ENCODE data around the gene KCNC1. TPM values are rescaled to one million over a fixed set of nuclear protein-coding genes. Genes with fewer than 3 reads are reported as not detected.

Gene KCNC1
- polyA plus RNA-seq, 1 donor: 2.4 TPM

GRCh38 chr11:17775035-17775348 is 40.4 kb downstream of the KCNC1 start:
- no peak for DNase-seq

- no peak for DNase-seq
These were observed 41.1 kb downstream of the KCNC1 start for GRCh38 chr11:17775507-17776211.

GRCh38 chr11:17776212-17776875 is 41.8 kb downstream of the KCNC1 start:
- DNase-seq: no peak

GRCh38 chr11:17777086-17777737 is 42.6 kb downstream of the KCNC1 start:
- DNase-seq: no peak

- DNase-seq: no peak
These were observed 43.1 kb downstream of the KCNC1 start for GRCh38 chr11:17777738-17778091.

GRCh38 chr11:17778352-17778751 is 43.8 kb downstream of the KCNC1 start:
- no peak for DNase-seq

- DNase-seq: no peak
These were observed 44.6 kb downstream of the KCNC1 start for GRCh38 chr11:17778956-17779860.

- no peak for DNase-seq
These were observed 45.4 kb downstream of the KCNC1 start for GRCh38 chr11:17779861-17780594.

GRCh38 chr11:17780668-17781067 is 46.1 kb downstream of the KCNC1 start:
- no peak for DNase-seq

GRCh38 chr11:17781221-17781620 is 46.6 kb downstream of the KCNC1 start:
- no peak for DNase-seq

- DNase-seq: no peak
These were observed 47.0 kb downstream of the KCNC1 start for GRCh38 chr11:17781626-17782025.

GRCh38 chr11:17782145-17782544 is 47.6 kb downstream of the KCNC1 start:
- DNase-seq: no peak

GRCh38 chr11:17782603-17783337 is 48.2 kb downstream of the KCNC1 start:
- DNase-seq: no peak

- DNase-seq: no peak
These were observed 49.3 kb downstream of the KCNC1 start for GRCh38 chr11:17783878-17784277.

GRCh38 chr11:17786824-17787525 is 52.4 kb downstream of the KCNC1 start:
- no peak for DNase-seq

- no peak for DNase-seq
These were observed 53.5 kb downstream of the KCNC1 start for GRCh38 chr11:17788084-17788483.

GRCh38 chr11:17790453-17790852 is 55.9 kb downstream of the KCNC1 start:
- DNase-seq: no peak

GRCh38 chr11:17791144-17791543 is 56.6 kb downstream of the KCNC1 start:
- no peak for DNase-seq

- no peak for DNase-seq
These were observed 57.6 kb downstream of the KCNC1 start for GRCh38 chr11:17792161-17792560.

- DNase-seq: no peak
These were observed 59.1 kb downstream of the KCNC1 start for GRCh38 chr11:17793642-17794170.

- DNase-seq: no peak
These were observed 60.4 kb downstream of the KCNC1 start for GRCh38 chr11:17794981-17795380.
